Measurements from ENCODE around the gene HYLS1. TPM values are rescaled to one million over a fixed set of nuclear protein-coding genes. Genes with fewer than 3 reads are reported as not detected.
"Not testable (repeated sequence)": the region's sequence is repeated elsewhere in the genome, so short reads cannot be mapped to it uniquely, and the experiment has no call there.

HYLS1 gene
- total RNA-seq, 1 experiment from 2014 or later = 8.6 TPM

DNA sequence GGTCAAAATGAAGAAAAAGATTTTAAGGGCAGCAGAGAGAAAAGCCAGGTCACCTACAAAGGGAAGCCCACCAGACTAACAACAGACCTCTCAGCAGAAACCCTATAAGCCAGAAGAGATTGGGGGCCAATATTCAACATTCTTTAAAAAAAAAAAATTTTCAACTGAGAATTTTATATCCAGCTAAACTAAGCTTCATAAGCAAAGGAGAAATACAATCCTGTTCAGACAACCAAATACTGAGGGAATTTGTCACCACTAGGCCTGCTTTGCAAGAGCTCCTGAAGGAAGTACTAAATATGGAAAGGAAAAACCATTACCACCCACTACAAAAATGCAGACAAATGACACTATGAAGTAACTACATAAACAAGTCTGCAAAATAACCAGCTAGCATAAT lies 41.3 kb upstream of the HYLS1 start:
- H4K5ac ChIP-seq (ENCODE audit: insufficient read length, low read depth, low read length) = no peak overlapping the region
- H3K79me2 ChIP-seq (ENCODE audit: insufficient read depth, low read length) = no peaks in the 10 kb centered on the region
- no peak overlapping the region for H2BK120ac ChIP-seq (ENCODE audit: low read depth, low read length, poor library complexity, severe bottlenecking)
- no peak overlapping the region for H3K18ac ChIP-seq (ENCODE audit: insufficient read length, low read depth, low read length)
- H2AK5ac ChIP-seq (ENCODE audit: insufficient read length, low read length) = no peak overlapping the region
- no peak overlapping the region for H2BK15ac ChIP-seq (ENCODE audit: low read depth, low read length)
- H3K27me3 Mint-ChIP-seq (ENCODE audit: low read depth) = peaks cover 6% of the 10 kb centered on the region
- H2BK12ac ChIP-seq (ENCODE audit: insufficient read length, low read depth, low read length) = no peak overlapping the region
- H3K4me3 Mint-ChIP-seq = no peak overlapping the region
- H4K8ac ChIP-seq (replicated peaks; ENCODE audit: insufficient read length, low read depth, low read length) = no peak overlapping the region
- peaks cover 6 to 18% (median 13%) of the 10 kb centered on the region in 3 experiments; a peak in 5 of 7 replicates for H3K36me3 Mint-ChIP-seq (ENCODE audit: insufficient read depth in 1 of 3, low read depth in 3 of 3)
- no peak overlapping the region for H3K56ac ChIP-seq (ENCODE audit: insufficient read length, low read depth, low read length)
- no peak overlapping the region for H2BK5ac ChIP-seq (ENCODE audit: insufficient read length, low read length)
- H3K9me3 ChIP-seq (ENCODE audit: control insufficient read depth, low read depth, low read length) = no peaks in the 10 kb centered on the region
- H3K23ac ChIP-seq (ENCODE audit: insufficient read length, low read depth, low read length) = no peak overlapping the region
- H3K27ac ChIP-seq (ENCODE audit: insufficient read length, low read depth, low read length) = no peak overlapping the region
- no peak overlapping the region for H3K4me2 ChIP-seq (ENCODE audit: insufficient read depth, insufficient read length, low read length)
- TF ChIP-seq, protein P1, sequence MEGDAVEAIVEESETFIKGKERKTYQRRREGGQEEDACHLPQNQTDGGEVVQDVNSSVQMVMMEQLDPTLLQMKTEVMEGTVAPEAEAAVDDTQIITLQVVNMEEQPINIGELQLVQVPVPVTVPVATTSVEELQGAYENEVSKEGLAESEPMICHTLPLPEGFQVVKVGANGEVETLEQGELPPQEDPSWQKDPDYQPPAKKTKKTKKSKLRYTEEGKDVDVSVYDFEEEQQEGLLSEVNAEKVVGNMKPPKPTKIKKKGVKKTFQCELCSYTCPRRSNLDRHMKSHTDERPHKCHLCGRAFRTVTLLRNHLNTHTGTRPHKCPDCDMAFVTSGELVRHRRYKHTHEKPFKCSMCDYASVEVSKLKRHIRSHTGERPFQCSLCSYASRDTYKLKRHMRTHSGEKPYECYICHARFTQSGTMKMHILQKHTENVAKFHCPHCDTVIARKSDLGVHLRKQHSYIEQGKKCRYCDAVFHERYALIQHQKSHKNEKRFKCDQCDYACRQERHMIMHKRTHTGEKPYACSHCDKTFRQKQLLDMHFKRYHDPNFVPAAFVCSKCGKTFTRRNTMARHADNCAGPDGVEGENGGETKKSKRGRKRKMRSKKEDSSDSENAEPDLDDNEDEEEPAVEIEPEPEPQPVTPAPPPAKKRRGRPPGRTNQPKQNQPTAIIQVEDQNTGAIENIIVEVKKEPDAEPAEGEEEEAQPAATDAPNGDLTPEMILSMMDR (conservative IDR thresholded peaks at IDR 0.05) = no peak
- no peaks in the 10 kb centered on the region for H3K27me3 ChIP-seq (ENCODE audit: insufficient read depth, low read length)
- H3T11ph ChIP-seq (ENCODE audit: low read length) = no peak overlapping the region
- H3K14ac ChIP-seq (ENCODE audit: insufficient read depth, low read length) = no peak overlapping the region
- H2BK20ac ChIP-seq (ENCODE audit: low read depth, low read length, poor library complexity, severe bottlenecking) = no peak overlapping the region
- H3K27ac Mint-ChIP-seq = no peak overlapping the region
- no peaks in the 10 kb centered on the region for H4K20me1 ChIP-seq (ENCODE audit: control insufficient read depth, insufficient read depth, insufficient read length)
- peaks cover 19 to 25% of the 10 kb centered on the region in 2 experiments for H3K9me3 Mint-ChIP-seq
- H3K4ac ChIP-seq (ENCODE audit: low read depth, low read length) = no peak overlapping the region
- H3K9ac ChIP-seq (ENCODE audit: extremely low read depth, insufficient read length, low read length) = no peak overlapping the region
- H4K91ac ChIP-seq (ENCODE audit: insufficient read length, low read depth, low read length) = no peak overlapping the region
- no peaks in the 10 kb centered on the region for H3K23me2 ChIP-seq (ENCODE audit: insufficient read length, low read depth, low read length, poor library complexity, severe bottlenecking)
- H3K4me1 Mint-ChIP-seq = peaks cover 7 to 11% of the 10 kb centered on the region in 2 experiments
- H3K79me1 ChIP-seq (ENCODE audit: insufficient read depth, low read depth, low read length, poor library complexity, severe bottlenecking) = no peaks in the 10 kb centered on the region
- no peak overlapping the region for H2AFZ ChIP-seq (ENCODE audit: low read length)
- no peaks in the 10 kb centered on the region for H3K4me1 ChIP-seq (ENCODE audit: insufficient read depth, low read length)
- DNase-seq = no peak

DNA sequence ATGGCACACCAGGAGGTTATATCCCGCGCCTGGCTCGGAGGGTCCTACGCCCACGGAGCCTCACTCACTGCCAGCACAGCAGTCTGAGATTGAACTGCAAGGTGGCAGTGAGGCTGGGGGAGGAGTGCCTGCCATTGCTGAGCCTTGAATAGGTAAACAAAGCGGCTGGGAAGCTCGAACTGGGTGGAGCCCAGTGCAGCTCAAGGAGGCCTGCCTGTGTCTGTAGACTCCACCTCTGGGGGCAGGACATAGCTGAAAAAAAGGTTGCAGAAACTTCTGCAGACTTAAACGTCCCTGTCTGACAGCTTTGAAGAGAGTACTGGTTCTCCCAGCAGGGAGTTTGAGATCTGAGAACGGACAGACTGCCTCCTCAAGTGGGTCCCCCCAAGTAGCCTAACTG lies 29.8 kb upstream of the HYLS1 start:
- not testable (repeated sequence) for H3K4ac ChIP-seq (ENCODE audit: low read depth, low read length); H2BK15ac ChIP-seq (ENCODE audit: low read depth, low read length); H3T11ph ChIP-seq (ENCODE audit: low read length); H2BK12ac ChIP-seq (ENCODE audit: insufficient read length, low read depth, low read length); H4K20me1 ChIP-seq (ENCODE audit: control insufficient read depth, insufficient read depth, insufficient read length); H4K5ac ChIP-seq (ENCODE audit: insufficient read length, low read depth, low read length); H2AFZ ChIP-seq (ENCODE audit: low read length); H3K27me3 Mint-ChIP-seq (ENCODE audit: low read depth); H2BK120ac ChIP-seq (ENCODE audit: low read depth, low read length, poor library complexity, severe bottlenecking); H3K14ac ChIP-seq (ENCODE audit: insufficient read depth, low read length); H3K23me2 ChIP-seq (ENCODE audit: insufficient read length, low read depth, low read length, poor library complexity, severe bottlenecking); H4K91ac ChIP-seq (ENCODE audit: insufficient read length, low read depth, low read length); H3K4me1 ChIP-seq (ENCODE audit: insufficient read depth, low read length); H3K23ac ChIP-seq (ENCODE audit: insufficient read length, low read depth, low read length); H3K4me3 Mint-ChIP-seq; H3K27ac ChIP-seq (ENCODE audit: insufficient read length, low read depth, low read length); H3K4me1 Mint-ChIP-seq; H4K8ac ChIP-seq (replicated peaks; ENCODE audit: insufficient read length, low read depth, low read length); H2BK5ac ChIP-seq (ENCODE audit: insufficient read length, low read length); H3K56ac ChIP-seq (ENCODE audit: insufficient read length, low read depth, low read length); H3K79me1 ChIP-seq (ENCODE audit: insufficient read depth, low read depth, low read length, poor library complexity, severe bottlenecking); H3K27me3 ChIP-seq (ENCODE audit: insufficient read depth, low read length); H3K4me2 ChIP-seq (ENCODE audit: insufficient read depth, insufficient read length, low read length); H3K9me3 ChIP-seq (ENCODE audit: control insufficient read depth, low read depth, low read length); H2BK20ac ChIP-seq (ENCODE audit: low read depth, low read length, poor library complexity, severe bottlenecking); DNase-seq; H2AK5ac ChIP-seq (ENCODE audit: insufficient read length, low read length); H3K18ac ChIP-seq (ENCODE audit: insufficient read length, low read depth, low read length); H3K9ac ChIP-seq (ENCODE audit: extremely low read depth, insufficient read length, low read length); H3K27ac Mint-ChIP-seq; H3K79me2 ChIP-seq (ENCODE audit: insufficient read depth, low read length)
- peaks cover 40 to 50% of the 10 kb centered on the region in 2 experiments for H3K9me3 Mint-ChIP-seq
- no CpG with 5 or more reads among the region's 9 CpGs for WGBS (ENCODE audit: extremely low coverage, insufficient read length, low lambda C conversion rate)
- peaks cover 3 to 24% (median 15%) of the 10 kb centered on the region in 3 experiments for H3K36me3 Mint-ChIP-seq (ENCODE audit: insufficient read depth in 1 of 3, low read depth in 3 of 3)

Data from H9 (cell line).